Chondrocyte (in vitro differentiated cells): ENCODE results near the gene GPR139. TPM values are rescaled to one million over a fixed set of nuclear protein-coding genes. Genes with fewer than 3 reads are reported as not detected.

Source experiments
- DNase-seq: peaks from one replicate; pipeline ENCODE4 v3.0.0; 2021; ENCODE audit warnings: mixed read lengths, low spot score
- H3K27ac Mint-ChIP-seq: one replicate; pipeline ENCODE4 v1.8.0; 2021; ENCODE audit warnings: mild to moderate bottlenecking, moderate library complexity, mixed read lengths; ENCODE audit not compliant: unreplicated experiment
- H3K27me3 Mint-ChIP-seq: 2 replicates; pipeline ENCODE4 v1.8.0; 2021; ENCODE audit warnings: low read depth, mixed read lengths
- H3K36me3 Mint-ChIP-seq: 2 replicates; pipeline ENCODE4 v1.8.0; 2021; ENCODE audit warnings: low read depth, mixed read lengths
- H3K4me1 Mint-ChIP-seq: 2 replicates; pipeline ENCODE4 v1.8.0; 2021; ENCODE audit warnings: low read depth, mild to moderate bottlenecking, mixed read lengths
- H3K4me3 Mint-ChIP-seq: one replicate; pipeline ENCODE4 v1.8.0; 2021; ENCODE audit warnings: mild to moderate bottlenecking, moderate library complexity, mixed read lengths; ENCODE audit not compliant: unreplicated experiment
- H3K9me3 Mint-ChIP-seq: 2 replicates; pipeline ENCODE4 v1.8.0; 2021; ENCODE audit warnings: low read depth, mixed read lengths
- long read RNA-seq: library from polyadenylated mRNA; stranded (forward); transcript quantifications from one replicate; pipeline ENCODE4 v2.0.0, GENCODE V29; 2021
- total RNA-seq: library from RNA; stranded (reverse); gene quantifications from 3 replicates; pipeline ENCODE4 v1.2.1, GENCODE V29; 2021
- TF ChIP-seq, protein P1 (sequence below): fragments of 200-600 bp; sonication (generic); IDR thresholded peaks from 2 replicates; pipeline ENCODE4 v1.5.0; 2021; ENCODE audit warnings: antibody characterized with exemption, mild to moderate bottlenecking, moderate library complexity

Gene GPR139
- total RNA-seq = not detected in 3 replicates
- long read RNA-seq = 0 reads

DNA sequence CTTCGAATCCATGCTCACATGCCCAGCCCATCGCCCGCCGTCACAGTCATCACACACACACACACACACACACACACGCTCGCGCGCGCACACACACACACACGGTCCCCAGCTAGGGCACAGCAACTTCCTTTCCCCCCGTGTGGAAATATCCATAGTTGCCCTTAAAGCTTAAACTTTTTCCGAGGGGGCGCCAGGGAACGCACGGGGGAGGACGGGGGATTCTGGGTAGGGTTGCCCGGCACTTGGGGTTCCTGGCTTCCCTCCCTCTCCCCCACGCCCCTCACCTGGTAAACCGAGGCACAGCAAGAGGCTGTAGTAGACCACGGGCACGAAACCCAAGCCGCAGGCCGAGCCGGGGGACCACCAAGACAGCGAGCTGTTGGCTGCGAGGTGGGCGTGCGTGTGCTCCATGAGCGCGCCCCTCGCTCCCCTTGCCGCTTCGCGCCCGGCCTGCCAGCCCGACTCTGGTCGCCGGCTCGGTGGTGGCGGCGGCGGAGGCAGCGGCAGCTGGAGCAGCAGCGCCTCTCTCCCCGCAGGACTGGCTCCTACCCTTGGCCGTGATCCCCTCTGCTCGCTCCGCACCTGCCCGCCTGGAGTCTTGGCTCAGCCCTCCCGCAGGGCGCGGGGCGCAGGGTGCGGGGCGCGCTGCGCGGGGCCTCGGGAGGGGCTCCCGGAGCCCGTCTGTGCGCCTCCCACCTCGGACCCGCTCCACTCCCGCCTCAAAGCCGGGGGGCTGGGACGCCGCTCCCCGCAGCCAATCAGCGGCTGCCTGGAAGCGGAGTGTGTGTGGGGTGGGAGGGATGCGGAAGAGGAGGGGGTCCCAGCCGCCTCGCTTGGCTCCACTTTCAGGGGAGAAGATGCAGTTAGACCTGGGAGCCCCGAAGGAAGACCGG lies at the start of gene GPR139:
Gene GPR139, minus strand, starts transcription at position 688 of the 896 bp plus-strand sequence. Its CDS starts 274 bp downstream, at position 414.
- Mint-ChIP-seq H3K9me3 (peaks cover 7% of the 10 kb centered on the region), H3K4me3 (no peak within 1 kb of the TSS)

DNA sequence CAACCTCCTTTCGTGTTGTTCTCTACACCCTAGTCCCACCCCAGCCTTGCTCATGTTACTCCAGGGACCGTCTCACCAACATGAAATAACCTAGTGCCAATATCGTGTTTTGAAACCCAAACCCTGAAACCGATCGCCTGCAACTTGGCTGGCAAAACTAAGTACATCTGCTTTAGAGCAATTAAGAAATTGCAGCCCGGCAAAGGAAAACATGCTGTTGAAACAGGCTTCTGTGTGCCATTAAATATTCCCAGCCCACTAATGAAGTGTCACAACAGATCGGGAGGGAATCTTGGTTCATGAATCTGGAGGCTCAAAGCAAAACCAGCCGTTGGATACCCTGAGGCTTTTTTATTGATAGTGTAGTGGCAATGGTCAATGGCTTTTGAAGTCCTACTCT lies 48.3 kb upstream of the GPR139 start:
- no peak overlapping the region for H3K4me3 Mint-ChIP-seq
- peaks cover 16% of the 10 kb centered on the region for H3K9me3 Mint-ChIP-seq
- no peak overlapping the region for H3K27ac Mint-ChIP-seq
- TF ChIP-seq, protein P1, sequence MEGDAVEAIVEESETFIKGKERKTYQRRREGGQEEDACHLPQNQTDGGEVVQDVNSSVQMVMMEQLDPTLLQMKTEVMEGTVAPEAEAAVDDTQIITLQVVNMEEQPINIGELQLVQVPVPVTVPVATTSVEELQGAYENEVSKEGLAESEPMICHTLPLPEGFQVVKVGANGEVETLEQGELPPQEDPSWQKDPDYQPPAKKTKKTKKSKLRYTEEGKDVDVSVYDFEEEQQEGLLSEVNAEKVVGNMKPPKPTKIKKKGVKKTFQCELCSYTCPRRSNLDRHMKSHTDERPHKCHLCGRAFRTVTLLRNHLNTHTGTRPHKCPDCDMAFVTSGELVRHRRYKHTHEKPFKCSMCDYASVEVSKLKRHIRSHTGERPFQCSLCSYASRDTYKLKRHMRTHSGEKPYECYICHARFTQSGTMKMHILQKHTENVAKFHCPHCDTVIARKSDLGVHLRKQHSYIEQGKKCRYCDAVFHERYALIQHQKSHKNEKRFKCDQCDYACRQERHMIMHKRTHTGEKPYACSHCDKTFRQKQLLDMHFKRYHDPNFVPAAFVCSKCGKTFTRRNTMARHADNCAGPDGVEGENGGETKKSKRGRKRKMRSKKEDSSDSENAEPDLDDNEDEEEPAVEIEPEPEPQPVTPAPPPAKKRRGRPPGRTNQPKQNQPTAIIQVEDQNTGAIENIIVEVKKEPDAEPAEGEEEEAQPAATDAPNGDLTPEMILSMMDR = no peak
- no peaks in the 10 kb centered on the region for H3K27me3 Mint-ChIP-seq
- no peaks in the 10 kb centered on the region for H3K36me3 Mint-ChIP-seq
- no peak for DNase-seq
- no peaks in the 10 kb centered on the region for H3K4me1 Mint-ChIP-seq

More for the DNA sequence above, at the start of gene GPR139:
- H3K4me1 Mint-ChIP-seq = no peaks in the 10 kb centered on the region
- H3K27ac Mint-ChIP-seq = no peak within 1 kb of the TSS
- H3K36me3 Mint-ChIP-seq = no peaks in the 10 kb centered on the region
- TF ChIP-seq, protein P1 = no peak
- DNase-seq = no peak
- H3K27me3 Mint-ChIP-seq = peaks cover 41% of the 10 kb centered on the region

DNA sequence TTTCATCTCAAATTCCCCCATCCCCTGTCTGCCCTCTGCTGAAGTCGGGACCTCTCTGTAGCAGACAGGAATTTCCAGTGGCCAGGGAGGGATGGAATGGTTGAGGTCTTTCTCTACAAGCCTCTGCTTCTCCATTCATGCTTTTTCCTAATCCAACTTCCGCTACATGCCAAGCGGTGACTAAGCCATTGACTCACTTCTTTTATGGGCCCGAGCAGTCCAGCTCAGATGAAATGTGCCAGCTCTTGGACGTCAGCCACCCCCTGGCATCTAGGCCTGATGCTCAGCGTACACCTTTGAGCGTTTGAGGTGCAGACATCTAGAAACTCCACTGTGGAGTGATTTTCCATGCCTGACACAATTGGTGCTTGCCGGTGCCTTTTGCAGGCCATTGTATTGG lies 40.7 kb upstream of the GPR139 start:
- H3K4me1 Mint-ChIP-seq = no peaks in the 10 kb centered on the region
- no peak for DNase-seq
- no peaks in the 10 kb centered on the region for H3K36me3 Mint-ChIP-seq
- H3K9me3 Mint-ChIP-seq = peaks cover under 1% of the 10 kb centered on the region
- no peak overlapping the region for H3K27ac Mint-ChIP-seq
- H3K27me3 Mint-ChIP-seq = no peaks in the 10 kb centered on the region
- no peak overlapping the region for H3K4me3 Mint-ChIP-seq
- TF ChIP-seq, protein P1 = no peak

DNA sequence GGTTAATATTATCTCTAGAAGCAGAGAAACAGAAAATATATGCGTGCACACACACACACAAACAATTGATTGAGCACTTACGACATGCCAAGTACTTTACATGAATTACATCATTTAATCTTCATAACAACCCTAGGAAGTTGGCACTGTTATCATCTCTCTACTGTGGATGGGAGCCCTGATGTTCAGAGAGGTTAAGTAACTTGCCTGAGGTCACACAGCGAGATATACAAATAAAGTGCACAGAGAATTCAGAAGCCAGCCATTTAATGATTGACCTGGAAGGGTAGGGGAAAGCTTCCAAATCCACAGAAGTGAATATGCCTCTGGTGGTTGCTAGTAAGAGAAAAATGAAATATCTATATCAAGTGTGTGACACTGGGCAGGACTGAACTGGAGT lies 37.5 kb upstream of the GPR139 start:
- Mint-ChIP-seq H3K27me3 (no peaks in the 10 kb centered on the region), H3K9me3 (peaks cover 6% of the 10 kb centered on the region), H3K36me3 (no peaks in the 10 kb centered on the region), H3K4me1 (no peaks in the 10 kb centered on the region), H3K4me3 (no peak overlapping the region), H3K27ac (no peak overlapping the region)
- no peak for DNase-seq
- TF ChIP-seq, protein P1 = no peak

DNA sequence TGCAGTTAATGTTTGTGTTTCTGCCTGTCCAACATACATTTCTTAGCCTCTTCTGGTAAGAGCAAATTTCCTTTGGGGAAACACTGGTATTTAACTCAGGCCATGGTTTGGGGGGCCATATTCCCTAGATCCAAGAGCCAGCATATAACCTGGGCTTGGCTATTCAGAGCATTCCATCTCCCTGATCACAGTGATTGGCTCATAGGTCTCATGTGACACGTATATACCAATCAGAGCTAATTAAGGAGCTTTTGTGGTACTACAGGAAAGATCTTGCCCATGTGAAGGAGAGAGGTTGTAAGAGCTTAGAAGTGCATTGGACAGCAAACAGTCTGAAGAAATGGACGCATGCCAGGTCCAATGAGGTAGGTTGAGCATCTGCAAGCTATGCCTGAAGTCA lies 33.4 kb upstream of the GPR139 start:
- H3K9me3 Mint-ChIP-seq = peaks cover 6% of the 10 kb centered on the region
- no peaks in the 10 kb centered on the region for H3K36me3 Mint-ChIP-seq
- DNase-seq = no peak
- H3K4me1 Mint-ChIP-seq = no peaks in the 10 kb centered on the region
- H3K27ac Mint-ChIP-seq = no peak overlapping the region
- H3K4me3 Mint-ChIP-seq = no peak overlapping the region
- TF ChIP-seq, protein P1 = no peak
- H3K27me3 Mint-ChIP-seq = no peaks in the 10 kb centered on the region
